Mucosa of gallbladder (tissue), 1 donor: Measurements from ENCODE around the gene HLA-DRA. TPM values are rescaled to one million over a fixed set of nuclear protein-coding genes. Genes with fewer than 3 reads are reported as not detected.

Source experiments
- DNase-seq: peaks from one replicate; pipeline ENCODE4 v3.0.0-alpha.2; 2020; ENCODE audit warnings: low spot score
- total RNA-seq: library from RNA; stranded (reverse); gene quantifications from one replicate; pipeline ENCODE4 v1.2.1, GENCODE V29; 2021
- donor health status: DM: no; HTN: no; CAD: no.

HLA-DRA gene
- 375 TPM for total RNA-seq

- DNase-seq = peak; percentile 58
These were observed at the start of gene HLA-DRA for GRCh38 chr6:32439602-32440214. Gene HLA-DRA, plus strand, starts transcription at chr6:32439887. Its CDS starts 64 bp downstream, at chr6:32439951.

GRCh38 chr6:32391505-32391904 is 48.2 kb upstream of the HLA-DRA start:
- DNase-seq = no peak

GRCh38 chr6:32393665-32394420 is 45.8 kb upstream of the HLA-DRA start:
- DNase-seq = no peak

- no peak for DNase-seq
These were observed 43.7 kb upstream of the HLA-DRA start for GRCh38 chr6:32396028-32396427.

DNA sequence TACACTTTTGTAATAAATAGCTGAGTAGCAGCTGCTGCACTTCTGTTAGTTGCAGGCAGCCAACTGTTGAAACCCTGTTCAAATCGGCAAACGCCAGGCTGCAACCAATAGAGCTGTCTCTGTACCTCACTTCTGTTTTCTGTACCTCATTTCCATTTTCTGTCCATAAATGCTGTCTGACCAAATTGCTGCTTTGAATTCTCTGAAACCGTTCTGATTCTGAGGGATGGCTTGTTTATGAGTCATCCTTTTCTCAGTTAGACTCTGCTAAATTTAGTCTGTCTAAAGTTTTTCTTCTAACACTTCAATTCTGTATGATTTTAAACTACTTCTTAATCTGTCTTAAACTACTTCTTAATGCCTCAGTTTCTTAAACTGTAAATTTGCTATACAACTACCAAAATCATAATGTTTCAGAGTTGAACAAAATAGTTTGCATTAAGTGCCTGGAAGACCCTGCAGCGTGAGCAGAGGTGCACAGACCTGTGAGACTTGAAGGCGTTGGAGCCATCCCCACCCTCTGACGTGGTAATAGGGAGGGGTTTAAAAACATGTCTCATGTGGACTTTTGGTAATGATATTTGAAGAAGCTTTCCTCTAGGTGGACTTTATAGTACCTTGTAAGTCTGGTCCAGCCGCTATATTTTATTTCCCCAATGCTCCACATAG is 42.3 kb upstream of the HLA-DRA start:
- no peak for DNase-seq

- DNase-seq = no peak
These were observed 38.3 kb upstream of the HLA-DRA start for GRCh38 chr6:32401284-32401963.

DNA sequence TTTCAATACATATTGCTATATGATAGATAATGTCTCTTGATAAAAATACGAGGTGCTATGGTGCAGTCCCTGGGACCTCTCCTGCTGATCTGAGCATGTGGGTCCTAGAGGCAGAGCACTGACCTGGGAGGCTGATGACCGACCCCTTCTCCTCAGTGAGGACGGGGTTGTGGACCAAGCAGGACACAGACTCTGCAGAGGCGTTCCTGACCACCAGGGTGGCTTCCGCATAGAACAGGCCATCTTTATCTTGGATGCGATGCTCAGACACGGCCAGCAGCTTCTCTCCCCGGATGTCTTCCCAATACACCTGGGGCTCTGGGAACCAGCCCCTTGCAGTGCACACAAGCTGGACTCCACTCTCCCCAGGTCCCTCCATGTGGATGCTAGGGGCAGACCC is 36.9 kb upstream of the HLA-DRA start:
- no peak for DNase-seq

DNA sequence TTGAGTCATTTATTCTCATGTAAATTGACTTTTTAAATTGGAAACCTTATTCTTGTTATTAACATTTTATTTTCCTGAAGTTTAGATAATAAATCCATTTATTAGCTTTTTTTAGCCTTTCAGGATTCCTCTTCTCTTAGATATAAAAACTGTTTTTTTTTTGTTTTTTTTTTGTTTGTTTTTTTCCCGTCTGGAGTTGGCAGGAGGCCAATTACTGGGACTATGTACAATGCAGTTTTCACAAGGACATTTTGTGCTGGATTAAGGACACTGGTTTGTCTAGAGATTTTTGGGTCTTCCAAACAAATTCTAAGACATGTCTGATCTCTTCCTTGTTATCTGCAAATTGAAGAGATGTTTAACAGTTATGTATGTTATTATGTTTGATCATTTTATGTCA is 34.0 kb upstream of the HLA-DRA start:
- DNase-seq = no peak

- DNase-seq = no peak
These were observed 33.5 kb upstream of the HLA-DRA start for GRCh38 chr6:32406197-32406596.

DNA sequence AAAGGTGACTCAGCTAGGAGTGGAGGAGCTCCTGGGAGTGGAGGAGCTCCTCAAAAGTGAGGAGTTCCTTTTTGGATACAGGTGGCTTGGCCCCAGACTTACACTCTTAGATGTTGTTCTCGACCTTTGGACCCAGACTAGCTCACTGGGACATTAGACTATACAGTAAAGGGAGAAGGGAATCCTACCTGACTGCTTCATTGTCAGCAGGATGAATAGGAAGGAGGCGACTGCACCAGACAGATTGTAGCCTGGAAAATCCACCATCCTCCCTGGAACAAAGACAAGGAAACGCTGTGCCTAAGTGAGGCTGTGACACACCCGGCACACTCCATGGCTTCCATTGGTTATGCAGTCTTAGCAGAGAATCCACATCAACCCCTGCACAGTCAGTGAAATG is 32.8 kb upstream of the HLA-DRA start, which contains the start of gene BTNL2:
TSS of gene BTNL2 (minus strand) at position 325 of the 400 bp plus-strand sequence. CDS start at position 267, 58 bp downstream.
- DNase-seq = no peak

DNA sequence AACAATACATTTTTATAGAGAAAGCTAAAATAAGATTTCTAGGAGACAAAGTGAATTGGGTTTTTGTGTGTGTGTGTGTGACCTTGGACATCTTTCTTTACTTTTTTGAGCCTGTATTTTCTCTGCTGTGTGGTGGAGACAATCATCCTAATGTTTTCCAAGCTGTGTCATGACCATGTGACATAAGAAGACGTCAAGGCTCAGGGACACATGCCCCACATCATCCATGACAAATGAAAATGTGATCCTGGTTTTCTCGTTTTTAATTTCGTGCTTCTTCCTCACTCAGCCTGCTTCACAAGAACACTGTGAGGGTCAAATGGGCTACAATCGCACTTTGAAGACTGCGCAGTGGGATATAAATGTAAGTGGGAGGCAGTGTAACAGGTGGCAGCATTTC is 28.8 kb upstream of the HLA-DRA start:
- DNase-seq = no peak

DNA sequence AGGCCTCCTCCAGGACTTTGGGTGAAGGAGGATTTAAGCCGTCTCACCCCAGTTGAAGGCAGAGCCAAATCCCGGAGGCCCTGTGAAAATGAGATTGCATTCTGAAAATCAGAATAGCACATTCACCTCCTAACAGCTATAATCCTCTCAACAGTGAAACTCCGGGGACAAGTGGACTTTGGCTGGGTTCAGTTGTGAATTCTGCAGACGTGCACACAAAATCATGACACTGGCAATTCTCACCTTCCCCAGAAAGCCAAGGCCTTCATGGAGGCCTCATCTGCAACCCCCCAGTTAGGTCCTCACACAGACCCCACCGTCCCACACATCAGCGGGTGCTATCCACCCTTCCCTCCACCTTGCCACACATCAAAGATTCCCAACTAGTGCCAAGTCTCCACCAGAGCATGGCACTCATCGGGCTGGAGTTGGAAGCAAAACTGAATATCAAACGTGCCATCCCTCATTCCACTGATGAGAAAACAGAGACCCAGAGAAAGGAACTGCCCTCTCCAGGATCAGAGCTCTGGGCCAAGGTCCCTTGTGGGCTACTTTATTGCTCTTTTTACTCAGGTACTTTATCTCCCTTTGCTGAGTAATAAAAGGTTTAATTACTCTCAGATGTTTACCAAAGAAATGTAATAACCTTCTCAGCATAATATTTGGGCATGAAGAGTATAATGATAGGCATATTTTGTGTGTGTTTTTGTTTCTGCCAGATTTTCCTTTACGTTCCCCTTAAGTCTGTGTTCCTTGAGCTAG is 27.9 kb upstream of the HLA-DRA start:
- DNase-seq = no peak

GRCh38 chr6:32413427-32414047 is 26.1 kb upstream of the HLA-DRA start:
- DNase-seq = peak; percentile 79

- DNase-seq = peak; percentile 80
These were observed 24.1 kb upstream of the HLA-DRA start for GRCh38 chr6:32415521-32416019.

DNA sequence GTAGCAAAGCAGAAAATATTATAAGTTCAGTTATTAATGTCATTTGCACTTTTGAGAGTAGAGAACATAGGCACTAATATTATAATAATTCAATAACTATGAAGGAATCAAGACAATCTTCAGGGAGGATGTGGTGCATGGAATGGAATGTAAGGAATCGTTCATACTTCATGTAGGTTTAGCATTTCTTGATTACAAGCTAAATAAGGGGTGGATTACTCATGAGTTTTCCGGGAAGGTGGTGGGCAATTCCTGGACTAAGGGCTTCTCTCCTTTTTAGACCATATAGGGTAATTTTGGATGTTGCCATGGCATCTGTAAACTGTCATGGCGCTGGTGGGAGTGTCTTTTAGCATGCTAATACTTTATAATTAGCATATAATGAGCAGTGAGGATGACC is 23.7 kb upstream of the HLA-DRA start:
- DNase-seq = no peak

DNA sequence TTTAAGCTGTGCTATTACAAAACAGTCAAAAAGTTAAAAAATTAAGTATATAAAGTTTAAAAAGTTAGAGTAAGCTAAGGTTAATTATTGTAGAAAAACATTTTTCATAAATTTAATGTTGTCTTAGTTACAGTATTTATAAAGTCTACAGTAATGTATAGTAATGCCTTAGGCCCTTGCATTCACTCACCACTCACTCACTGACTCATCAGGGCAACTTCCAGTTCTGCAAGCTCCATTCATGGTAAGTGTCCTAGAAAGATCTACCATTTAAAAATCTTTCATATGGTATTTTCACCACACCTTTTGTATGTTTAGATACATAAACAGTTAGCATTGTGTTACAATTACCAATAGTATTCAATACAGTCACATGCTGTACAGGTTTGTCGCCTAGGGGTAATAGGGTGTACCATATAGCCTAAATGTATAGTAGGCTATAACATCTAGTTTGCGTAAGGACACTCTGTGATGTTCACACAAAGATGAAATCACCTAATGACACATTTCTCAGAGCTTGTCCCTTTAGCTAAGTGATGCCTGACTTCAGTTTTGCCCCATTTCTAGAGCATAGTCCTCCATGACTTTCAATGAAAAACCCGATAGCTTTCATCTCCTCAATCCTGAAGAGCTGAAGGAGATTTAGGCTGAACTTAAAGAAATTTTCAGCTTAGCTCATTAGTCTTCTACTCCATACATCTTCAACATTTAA is 14.9 kb upstream of the HLA-DRA start:
- no peak for DNase-seq

DNA sequence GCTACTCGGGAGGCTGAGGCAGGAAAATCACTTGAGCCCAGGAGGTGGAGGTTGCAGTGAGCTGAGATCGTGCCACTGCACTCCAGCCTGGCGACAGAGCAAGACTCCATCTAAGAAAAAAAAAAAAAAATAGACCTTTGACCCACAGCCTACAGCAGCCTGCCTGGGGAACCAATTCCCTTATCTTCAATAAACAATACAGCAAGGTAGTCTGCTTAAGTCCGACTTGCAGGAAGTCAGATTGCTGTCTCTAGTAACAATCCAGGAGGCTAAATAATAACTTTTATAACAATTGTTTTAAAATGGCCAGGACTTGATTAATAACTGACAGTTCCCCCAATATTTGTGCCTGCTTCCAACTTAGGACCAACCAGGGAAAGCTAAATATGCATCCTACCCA is 13.3 kb upstream of the HLA-DRA start:
- DNase-seq = no peak

- no peak for DNase-seq
These were observed 12.5 kb upstream of the HLA-DRA start for GRCh38 chr6:32427218-32427617.

GRCh38 chr6:32427934-32428474 is 11.7 kb upstream of the HLA-DRA start:
- DNase-seq = no peak

DNA sequence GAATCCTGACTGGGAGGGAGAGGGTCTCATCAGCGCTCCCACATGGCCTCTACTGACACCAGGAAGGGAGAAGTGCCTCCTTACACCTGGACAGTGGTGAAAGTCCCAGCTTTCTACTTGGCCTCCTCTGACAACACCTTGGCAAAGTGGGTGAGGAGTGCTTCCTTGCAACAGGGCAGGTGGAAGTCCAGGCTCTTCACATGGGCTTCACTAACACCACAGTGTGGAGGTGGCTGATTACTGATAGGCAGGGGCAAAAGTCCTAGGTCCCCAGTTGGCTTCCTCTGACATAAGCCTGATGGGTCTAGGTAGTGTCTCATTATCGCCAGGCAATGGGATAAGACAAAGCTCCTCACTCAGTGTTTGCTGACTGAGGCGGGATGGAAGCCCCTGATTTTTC is 9.5 kb upstream of the HLA-DRA start:
- DNase-seq = no peak
